Measurements from ENCODE around the gene G2E3. TPM values are rescaled to one million over a fixed set of nuclear protein-coding genes. Genes with fewer than 3 reads are reported as not detected.

G2E3 gene
- total and polyA plus RNA-seq, 2 of the 4 experiments (the other 2 are of a cell fraction) = 9.6 to 19.4 TPM

GRCh38 chr14:30569903-30570226 is 10.9 kb downstream of the G2E3 start:
- intact Hi-C loops (cut with micrococcal nuclease) = no loop called here
- no peak overlapping the region for H4K91ac ChIP-seq (ENCODE audit: insufficient read depth, low read depth, low read length)

More at GRCh38 chr14:30569903-30570226, 10.9 kb downstream of the G2E3 start:
- WGBS, 2 experiments (ENCODE audit: extremely low coverage in 2 of 2, insufficient read length in 1 of 2) = no CpG with 5 or more reads among the region's 1 CpG
- ATAC-seq (ENCODE audit: low read depth) (no peak), DNase-seq (no peak)
- Histone ChIP-seq H3K4me1 (ENCODE audit: control insufficient read depth, insufficient read depth, low read length) (peaks cover 4% of the 10 kb centered on the region; the same call in 1 of the 2 replicates), H3K79me1 (ENCODE audit: low read depth in 1 of 2, low read length in 2 of 2) (peaks cover 0 to 24% of the 10 kb centered on the region in 2 experiments; a peak in 2 of 4 replicates), H3K9me3 (ENCODE audit: control insufficient read depth, insufficient read depth, low read length) (no peaks in the 10 kb centered on the region), H3K36me3 (ENCODE audit: control insufficient read depth, insufficient read depth, low read length) (no peaks in the 10 kb centered on the region), H3K4ac (ENCODE audit: low read depth, low read length) (no peak overlapping the region), H3K56ac (ENCODE audit: extremely low read depth, insufficient read depth, low read length) (no peak overlapping the region), H2AK5ac (ENCODE audit: low read depth, low read length) (no peak overlapping the region), H4K5ac (ENCODE audit: low read depth, low read length) (no peak overlapping the region), H3K9me1 (ENCODE audit: insufficient read depth, low read length) (peaks cover 9% of the 10 kb centered on the region), H3K18ac (ENCODE audit: low read depth, low read length) (no peak overlapping the region), H2BK120ac (ENCODE audit: low read depth, low read length) (no peak overlapping the region), H3K27ac (ENCODE audit: insufficient read depth, low read length) (no peak overlapping the region), H3K4me3 (ENCODE audit: insufficient read depth, low read depth, low read length) (no peak overlapping the region), H4K20me1 (ENCODE audit: insufficient read depth, low read length) (peaks cover 28% of the 10 kb centered on the region), H2BK20ac (ENCODE audit: low read depth, low read length) (no peak overlapping the region), H2BK5ac (ENCODE audit: low read depth, low read length, poor library complexity, severe bottlenecking) (no peak overlapping the region), H2AK9ac (replicated peaks; ENCODE audit: low read depth, low read length, poor library complexity) (no peak overlapping the region), H2BK15ac (ENCODE audit: low read depth, low read length) (no peak overlapping the region), H3K9ac (ENCODE audit: low read depth, low read length) (no peak overlapping the region), H3K14ac (replicated peaks; ENCODE audit: low read depth, low read length) (no peak overlapping the region), H3K27me3 (ENCODE audit: control insufficient read depth, insufficient read depth, low read length) (no peaks in the 10 kb centered on the region), H2AFZ (replicated peaks; ENCODE audit: low read length, poor library complexity) (no peak overlapping the region), H4K8ac (ENCODE audit: low read depth in 2 of 2, low read length in 2 of 2) (no peak overlapping the region), H3K4me2 (ENCODE audit: low read depth, low read length) (peak overlapping the region; percentile 27; the same call in 1 of the 2 replicates), H3K23ac (ENCODE audit: low read depth, low read length) (no peak overlapping the region)
- dilution Hi-C loops (cut with HindIII; ENCODE audit: low sequenced_read_pairs, unreplicated experiment) = no loop called here
- ChIA-PET CTCF (no interaction called here), POLR2A (ENCODE audit: unreplicated experiment) (no interaction called here)
- BruUV-seq (replicated peaks) = no TSS peak
- in situ Hi-C loops (cut with MboI; ENCODE audit: low sequenced_read_pairs) = no loop called here
- TF ChIP-seq MXI1 (IDR thresholded peaks at IDR 0.05; ENCODE audit: borderline replicate concordance, low read depth, low read length) (no peak), RAD21 (IDR thresholded peaks at IDR 0.05; ENCODE audit: low read length) (no peak), CHD1 (IDR thresholded peaks at IDR 0.05; ENCODE audit: low read depth, low read length) (no peak), RFX5 (IDR thresholded peaks at IDR 0.05; ENCODE audit: low read depth, low read length) (no peak), FOS (IDR thresholded peaks at IDR 0.05; ENCODE audit: low read depth, low read length) (no peak)

All from IMR-90 (cell line).